Adrenal gland (tissue), 12 donors: ENCODE results near the gene BICD1. TPM values are rescaled to one million over a fixed set of nuclear protein-coding genes. Genes with fewer than 3 reads are reported as not detected.

Experiments
- DNase-seq, 7 donors: peaks; one replicate each; pipeline ENCODE4 v3.0.0-alpha.2; 2019 to 2020
- H3K27ac ChIP-seq, 5 donors: fragments of 200-600 bp; sonication (generic) in 4 of 5; 1 replicate in 3 of 5; 2 replicates in 2 of 5; pipeline versions ENCODE4 v1.5.1 to v1.8.0; 2016 to 2020; ENCODE audit warnings: mild to moderate bottlenecking in 1 of 5
- H3K27me3 ChIP-seq: fragments of 200-600 bp; 2 replicates; pipeline ENCODE4 v1.8.0; 2021
- H3K36me3 ChIP-seq, 2 donors: fragments of 200-600 bp; replicated peaks in 1 of 2; 1 replicate in 1 of 2; 2 replicates in 1 of 2; pipeline versions ENCODE4 v1.5.1 to v1.8.0; 2018 to 2022
- H3K4me1 ChIP-seq, 2 donors: fragments of 200-600 bp; replicated peaks in 1 of 2; 1 replicate in 1 of 2; 2 replicates in 1 of 2; pipeline versions ENCODE4 v1.5.1 to v1.8.0; 2018 to 2021
- H3K4me3 ChIP-seq, 4 donors: fragments of 200-600 bp; sonication (generic) in 3 of 4; one replicate each; pipeline ENCODE4 v1.5.1; 2016 to 2018
- H3K9me3 ChIP-seq, 3 donors: fragments of 200-600 bp; sonication (generic) in 1 of 3; replicated peaks in 1 of 3; 1 replicate in 2 of 3; 2 replicates in 1 of 3; pipeline versions ENCODE4 v1.5.1 to v1.8.0; 2016 to 2021
- CTCF ChIP-seq, 6 experiments: fragments of 450-650 bp in 4 of 6; fragments of 200-600 bp in 2 of 6; sonication (generic) in 1 of 6; IDR thresholded peaks; 1 replicate in 5 of 6; 2 replicates in 1 of 6; pipeline versions ENCODE4 v1.5.1 to v1.8.0; 2016 to 2021; ENCODE audit warnings: antibody characterized with exemption in 6 of 6, mild to moderate bottlenecking in 2 of 6, moderate library complexity in 1 of 6
- POLR2A ChIP-seq, 2 donors: fragments of 450-650 bp; IDR thresholded peaks; one replicate each; pipeline ENCODE4 v1.6.1; 2017; ENCODE audit warnings: antibody characterized with exemption in 2 of 2, mild to moderate bottlenecking in 2 of 2, moderate library complexity in 1 of 2
- WGBS, 4 donors: extraction: QIAGEN DNeasy Blood & Tissue Kit in 2 of 4; methylation state at CpG; one replicate each; pipeline versions ENCODE4 v1.1.5 to v1.1.7; 2013 to 2017; 5-methylcytosine and 5-hydroxymethylcytosine counted together
- intact Hi-C, 2 donors: fragments of 100-400 bp; cut with DNase I; formaldehyde crosslinking; loops; one replicate each; pipeline versions ENCODE4 v1.14.1 to v1.15.0; 2022 to 2023
- polyA plus RNA-seq, 3 donors: library from polyadenylated mRNA; stranded (reverse); fragments of 200-250 nt in 2 of 3; fragments of 350-450 nt in 1 of 3; fragmentation: Illumina TruSeq in 1 of 3; extraction: RNeasy Lipid Tissue Mini Kit (QIAGEN cat#74804) in 1 of 3; gene quantifications; one replicate each; pipeline ENCODE4 v1.2.3, GENCODE V29; 2013 to 2014
- total RNA-seq, 9 donors: library from RNA; depleted of rRNA in 4 of 9; stranded (reverse); fragments of >200 nt in 4 of 9; fragments of 120-200 nt in 1 of 9; fragmentation: NEBNext Ultra II Directional in 1 of 9; extraction: Animal tissue kit (Norgen Biotek cat#: 25700) in 1 of 9; gene quantifications; one replicate each; pipeline versions ENCODE4 v1.1.0 to v1.2.4, GENCODE V29; 2013 to 2023
- donor health status: healthy with polysubstance abuse.
- donor health status: Bipolar disorder and iron deficiency.
- donor health status: DM: yes; HTN: yes; CAD: no.
- donor health status: DM: no; HTN: no; CAD: no.
- donor health status: DM: no; HTN: no; CAD: no.
- donor health status: DM: yes; HTN: yes; CAD: no.

Gene BICD1
- total and polyA plus RNA-seq, 12 donors, result 2.9 to 18.2 (median 9.4) TPM

- Histone ChIP-seq H3K4me3 (no peak overlapping the region), H3K36me3 (no peaks in the 10 kb centered on the region), H3K9me3 (peaks cover 0 to 5% (median 0%) of the 10 kb centered on the region in 3 donors), H3K27me3 (no peaks in the 10 kb centered on the region), H3K4me1 (no peaks in the 10 kb centered on the region), H3K27ac (no peak overlapping the region)
- 61 to 86% (median 76%) methylated on average over 3 of the region's 3 CpGs for WGBS, 4 donors
- no peak for TF ChIP-seq POLR2A (IDR thresholded peaks at IDR 0.05)
- no peak for TF ChIP-seq CTCF (IDR thresholded peaks at IDR 0.05)
- intact Hi-C loops, result no loop called here
- no peak for DNase-seq
Measured at GRCh38 chr12:32233568-32233967, 126.9 kb downstream of the BICD1 start.

DNA sequence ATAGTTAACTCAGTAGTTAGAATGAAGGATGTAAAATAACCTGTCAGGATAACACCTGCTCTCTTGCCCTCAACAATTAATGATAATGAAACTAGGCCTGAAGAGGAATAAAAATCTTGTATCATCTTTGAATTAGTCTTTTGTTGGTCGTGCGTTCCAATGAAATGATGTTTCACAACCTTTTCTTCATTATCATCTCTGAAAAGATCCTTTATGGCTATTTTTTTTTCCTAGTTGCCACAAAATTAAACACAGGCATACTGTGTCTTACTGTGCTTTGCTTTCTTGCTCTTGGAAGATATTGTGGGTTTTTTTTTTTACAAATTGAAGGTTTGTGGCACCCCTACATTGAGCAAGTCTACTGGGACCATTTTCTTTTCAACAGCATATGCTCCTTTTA is 128.6 kb downstream of the BICD1 start:
- intact Hi-C loops, result no loop called here
- WGBS, 4 donors, result 93 to 95% (median 95%) methylated on average over 2 of the region's 2 CpGs
- DNase-seq, result no peak

DNA sequence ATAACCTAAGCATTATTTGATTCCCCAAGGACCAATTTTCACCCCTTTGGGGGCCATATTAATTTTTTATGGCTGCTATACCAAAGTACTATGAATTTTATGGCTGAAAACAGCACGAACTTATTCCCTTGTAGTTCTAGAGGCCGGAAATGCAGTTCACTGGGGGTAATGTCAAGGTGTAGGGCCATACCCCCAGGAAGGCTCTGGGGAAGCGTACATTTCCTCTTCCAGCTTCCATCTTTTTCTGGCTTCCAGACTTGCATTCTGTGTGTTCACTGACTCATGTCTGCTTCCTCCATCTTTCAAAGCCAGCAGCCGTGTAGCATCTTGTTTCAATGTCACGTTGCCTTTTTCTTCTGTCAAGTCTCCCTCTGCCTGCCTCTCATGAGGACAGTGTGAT is 133.5 kb downstream of the BICD1 start:
- no peak for TF ChIP-seq CTCF (IDR thresholded peaks at IDR 0.05)
- intact Hi-C loops, result no loop called here
- peaks cover 0 to 5% (median 0%) of the 10 kb centered on the region in 3 donors for H3K9me3 ChIP-seq
- DNase-seq, result no peak
- H3K4me1 ChIP-seq, result no peaks in the 10 kb centered on the region
- H3K27me3 ChIP-seq, result no peaks in the 10 kb centered on the region
- 85 to 91% (median 87%) methylated on average over 5 of the region's 5 CpGs for WGBS, 4 donors
- no peak overlapping the region for H3K4me3 ChIP-seq
- H3K27ac ChIP-seq, result no peak overlapping the region
- no peaks in the 10 kb centered on the region for H3K36me3 ChIP-seq

More for the DNA sequence above, 128.6 kb downstream of the BICD1 start:
- H3K27ac ChIP-seq, result no peak overlapping the region
- peaks cover 0 to 5% (median 0%) of the 10 kb centered on the region in 3 donors for H3K9me3 ChIP-seq
- H3K4me1 ChIP-seq, result no peaks in the 10 kb centered on the region
- H3K4me3 ChIP-seq, result no peak overlapping the region
- H3K27me3 ChIP-seq, result no peaks in the 10 kb centered on the region
- H3K36me3 ChIP-seq, result no peaks in the 10 kb centered on the region
- TF ChIP-seq CTCF (IDR thresholded peaks at IDR 0.05), result no peak
- TF ChIP-seq POLR2A (IDR thresholded peaks at IDR 0.05), result no peak

DNA sequence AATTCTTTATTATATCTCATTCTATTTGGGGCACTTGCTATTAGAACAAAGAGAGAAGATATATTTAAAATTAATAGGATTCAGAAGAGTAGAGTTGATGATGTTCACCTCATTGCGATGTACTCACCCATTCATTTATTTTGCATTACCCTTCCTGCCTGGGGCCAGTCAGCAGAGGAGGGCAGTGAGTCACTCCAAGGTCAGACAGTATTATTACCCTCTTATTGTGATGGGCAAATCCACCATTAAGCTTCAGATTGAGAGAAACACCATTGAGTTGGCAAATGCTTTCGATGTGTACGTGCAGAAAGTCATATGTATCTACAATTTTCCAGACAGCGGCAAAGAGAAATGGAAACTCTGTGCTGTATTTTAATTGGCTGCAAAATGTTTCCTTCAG is 134.2 kb downstream of the BICD1 start:
- intact Hi-C loops, result no loop called here
- Histone ChIP-seq H3K36me3 (no peaks in the 10 kb centered on the region), H3K4me1 (no peaks in the 10 kb centered on the region), H3K27me3 (no peaks in the 10 kb centered on the region), H3K27ac (no peak overlapping the region), H3K9me3 (peaks cover 0 to 5% (median 0%) of the 10 kb centered on the region in 3 donors), H3K4me3 (no peak overlapping the region)
- TF ChIP-seq CTCF (IDR thresholded peaks at IDR 0.05) (no peak), POLR2A (IDR thresholded peaks at IDR 0.05) (no peak)
- WGBS, 4 donors, result 70 to 93% (median 76%) methylated on average over 4 of the region's 4 CpGs
- DNase-seq, result no peak
